HepG2 (cell line): ENCODE data around the gene TBCE. TPM values are rescaled to one million over a fixed set of nuclear protein-coding genes. Genes with fewer than 3 reads are reported as not detected.

ENCODE experiments used
- BRF2 ChIP-seq: sonication (generic); formaldehyde crosslinking; IDR thresholded peaks from 2 replicates; pipeline ENCODE4 v1.8.1; 2022; ENCODE audit warnings: mild to moderate bottlenecking, missing genetic modification reagents
- FOXO1 ChIP-seq: sonication (generic); formaldehyde crosslinking; IDR thresholded peaks from 2 replicates; pipeline ENCODE4 v1.4.0; 2020; ENCODE audit warnings: missing genetic modification reagents
- HHEX ChIP-seq: IDR thresholded peaks from 2 replicates; pipeline ENCODE4 v1.6.1; 2016; ENCODE audit warnings: control low read depth
- KAT2B ChIP-seq: fragments of 150-350 bp; IDR thresholded peaks from 2 replicates; pipeline ENCODE4 v1.6.1; 2014; ENCODE audit warnings: low read depth, low read length, borderline replicate concordance
- KAT7 ChIP-seq: IDR thresholded peaks from 2 replicates; pipeline ENCODE4 v1.6.1; 2018; ENCODE audit warnings: borderline replicate concordance, missing compliant biosample characterization
- MYNN ChIP-seq: sonication (generic); formaldehyde crosslinking; IDR thresholded peaks from 2 replicates; pipeline ENCODE4 v1.4.0; 2020; ENCODE audit warnings: mild to moderate bottlenecking, low read depth, missing genetic modification reagents
- NBN ChIP-seq: fragments of 450-650 bp; conservative IDR thresholded peaks from 2 replicates; pipeline ENCODE4 v1.6.1; 2017
- NFE2 ChIP-seq: sonication (generic); formaldehyde crosslinking; IDR thresholded peaks from 2 replicates; pipeline ENCODE4 v1.4.0; 2020; ENCODE audit warnings: missing genetic modification reagents
- THAP9 ChIP-seq: sonication (generic); formaldehyde crosslinking; IDR thresholded peaks from 2 replicates; pipeline ENCODE4; 2020; ENCODE audit warnings: missing genetic modification reagents, mild to moderate bottlenecking, borderline replicate concordance
- ZFP1 ChIP-seq: IDR thresholded peaks from 2 replicates; pipeline ENCODE4 v1.6.1; 2016
- ZFY ChIP-seq: sonication (generic); formaldehyde crosslinking; IDR thresholded peaks from 2 replicates; pipeline ENCODE4 v1.4.0; 2020; ENCODE audit warnings: missing genetic modification reagents
- ZIK1 ChIP-seq: sonication (generic); formaldehyde crosslinking; IDR thresholded peaks from 2 replicates; pipeline ENCODE4 v1.5.0; 2020; ENCODE audit warnings: mild to moderate bottlenecking, low read depth, missing genetic modification reagents, borderline replicate concordance
- ZNF138 ChIP-seq: sonication (generic); formaldehyde crosslinking; IDR thresholded peaks from 2 replicates; pipeline ENCODE4 v1.5.0; 2020; ENCODE audit warnings: mild to moderate bottlenecking, low read depth, missing genetic modification reagents
- ZNF784 ChIP-seq: sonication (generic); formaldehyde crosslinking; IDR thresholded peaks from 2 replicates; pipeline ENCODE4 v1.5.1; 2020; ENCODE audit warnings: missing genetic modification reagents, mild to moderate bottlenecking, borderline replicate concordance
- ZNF788 ChIP-seq: sonication (generic); formaldehyde crosslinking; IDR thresholded peaks from 2 replicates; pipeline ENCODE4 v1.5.0; 2020; ENCODE audit warnings: mild to moderate bottlenecking, missing genetic modification reagents, borderline replicate concordance
- polyA plus RNA-seq, 8 experiments: library from polyadenylated mRNA; depleted of rRNA in 3 of 8; stranded (reverse) in 7 of 8; unstranded in 1 of 8; fragments of >200 nt; fragmentation: Illumina TruSeq in 4 of 8; extraction: Trizol in 4 of 8; gene quantifications; 2 replicates each; pipeline versions ENCODE4 v1.2.1 to v1.2.3, GENCODE V29; 2011 to 2016; ENCODE audit warnings: low read depth in 4 of 8, missing spikeins in 1 of 8, mixed read lengths in 1 of 8; ENCODE audit not compliant: insufficient read depth in 1 of 8
- total RNA-seq, 5 experiments: library from RNA; depleted of rRNA; stranded (reverse); fragments of >200 nt; fragmentation: Illumina TruSeq; extraction: Trizol; gene quantifications; 2 replicates each; pipeline ENCODE4 v1.2.3, GENCODE V29; 2016; ENCODE audit warnings: low read depth in 1 of 5
- TF ChIP-seq, protein P1 (sequence below): sonication (generic); formaldehyde crosslinking; conservative IDR thresholded peaks from 2 replicates; pipeline ENCODE4 v1.4.0; 2020; ENCODE audit warnings: missing genetic modification reagents
- TF ChIP-seq, protein P2 (sequence below): sonication (generic); formaldehyde crosslinking; IDR thresholded peaks from 2 replicates; pipeline ENCODE4 v1.4.0; 2020; ENCODE audit warnings: missing genetic modification reagents, borderline replicate concordance
- TF ChIP-seq, protein P3 (sequence below): sonication (generic); formaldehyde crosslinking; IDR thresholded peaks from 2 replicates; pipeline ENCODE4 v1.4.0; 2020; ENCODE audit warnings: low read depth, mild to moderate bottlenecking, missing genetic modification reagents
- TF ChIP-seq, protein P4 (sequence below): sonication (generic); formaldehyde crosslinking; IDR thresholded peaks from 2 replicates; pipeline ENCODE4 v1.4.0; 2020; ENCODE audit warnings: missing genetic modification reagents

The TBCE gene
- total and polyA plus RNA-seq, 2 of the 13 experiments (the other 11 are each of a cell fraction or from before 2014, with no cell fraction given) = 25.6 to 31.1 TPM

DNA sequence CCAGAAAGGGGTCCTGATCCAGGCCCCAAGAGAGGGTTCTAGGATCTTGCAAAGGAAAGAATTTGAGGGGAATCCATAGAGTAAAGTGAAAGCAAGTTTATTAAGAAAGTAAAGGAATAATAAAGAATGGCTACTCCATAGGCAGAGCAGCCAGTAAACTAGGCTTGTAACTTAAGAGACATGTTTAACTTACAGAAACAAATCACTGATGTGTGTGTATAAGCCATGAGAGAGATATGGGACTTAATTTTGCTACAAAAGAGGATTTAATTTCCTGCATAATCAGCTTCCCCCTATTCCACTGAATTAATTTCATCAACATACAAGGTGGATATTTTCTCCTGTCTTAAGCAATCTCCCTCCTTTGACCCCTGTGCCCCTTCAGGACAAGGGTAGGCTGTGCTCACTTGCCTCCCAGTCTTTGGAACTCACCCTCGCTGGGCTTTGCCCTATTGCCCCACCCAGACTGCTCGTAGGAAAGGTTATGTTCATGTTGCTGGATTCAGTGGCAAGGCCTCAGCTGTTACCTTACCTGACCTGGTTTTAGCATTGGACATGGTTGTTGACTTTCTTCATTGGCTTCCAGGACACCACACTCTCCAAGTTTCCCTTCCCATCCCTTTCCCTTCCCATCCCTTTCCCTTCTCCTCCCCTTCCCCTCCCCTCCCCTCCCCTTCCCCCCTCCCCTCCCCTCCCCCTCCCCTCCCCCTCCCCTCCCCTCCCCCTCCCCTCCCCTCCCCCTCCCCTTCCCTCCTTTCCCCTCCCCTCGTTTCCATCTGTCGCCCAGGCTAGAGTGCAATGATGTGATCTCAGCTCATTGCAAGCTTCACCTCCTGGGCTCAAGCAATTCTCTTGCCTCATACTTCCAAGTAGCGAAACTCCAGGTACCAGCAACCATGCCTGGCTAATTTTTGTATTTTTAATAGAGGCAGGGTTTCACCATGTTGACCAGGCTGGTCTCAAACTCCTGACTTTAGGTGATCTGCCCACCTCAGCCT, 44.6 kb downstream of the TBCE start (continued):
- TF ChIP-seq, protein P1, sequence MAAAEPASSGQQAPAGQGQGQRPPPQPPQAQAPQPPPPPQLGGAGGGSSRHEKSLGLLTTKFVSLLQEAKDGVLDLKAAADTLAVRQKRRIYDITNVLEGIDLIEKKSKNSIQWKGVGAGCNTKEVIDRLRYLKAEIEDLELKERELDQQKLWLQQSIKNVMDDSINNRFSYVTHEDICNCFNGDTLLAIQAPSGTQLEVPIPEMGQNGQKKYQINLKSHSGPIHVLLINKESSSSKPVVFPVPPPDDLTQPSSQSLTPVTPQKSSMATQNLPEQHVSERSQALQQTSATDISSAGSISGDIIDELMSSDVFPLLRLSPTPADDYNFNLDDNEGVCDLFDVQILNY (CRISPR knock-in tag) = no peak
- TF ChIP-seq ZNF784 (no peak), ZNF788 (no peak; the same call in 1 of the 2 replicates), KAT7 (CRISPR knock-in tag) (no peak), BRF2 (CRISPR knock-in tag) (no peak), KAT2B (no peak), ZIK1 (CRISPR knock-in tag) (no peak), HHEX (CRISPR knock-in tag) (no peak), FOXO1 (peak; percentile 87), ZFY (CRISPR knock-in tag) (peak; percentile 41; the same call in 1 of the 2 replicates), NBN (no peak), THAP9 (no peak), NFE2 (no peak), ZFP1 (CRISPR knock-in tag) (no peak), ZNF138 (CRISPR knock-in tag) (no peak), MYNN (CRISPR knock-in tag) (no peak)
- TF ChIP-seq, protein P2, sequence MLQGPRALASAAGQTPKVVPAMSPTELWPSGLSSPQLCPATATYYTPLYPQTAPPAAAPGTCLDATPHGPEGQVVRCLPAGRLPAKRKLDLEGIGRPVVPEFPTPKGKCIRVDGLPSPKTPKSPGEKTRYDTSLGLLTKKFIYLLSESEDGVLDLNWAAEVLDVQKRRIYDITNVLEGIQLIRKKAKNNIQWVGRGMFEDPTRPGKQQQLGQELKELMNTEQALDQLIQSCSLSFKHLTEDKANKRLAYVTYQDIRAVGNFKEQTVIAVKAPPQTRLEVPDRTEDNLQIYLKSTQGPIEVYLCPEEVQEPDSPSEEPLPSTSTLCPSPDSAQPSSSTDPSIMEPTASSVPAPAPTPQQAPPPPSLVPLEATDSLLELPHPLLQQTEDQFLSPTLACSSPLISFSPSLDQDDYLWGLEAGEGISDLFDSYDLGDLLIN (CRISPR knock-in tag) = no peak
- TF ChIP-seq, protein P3, sequence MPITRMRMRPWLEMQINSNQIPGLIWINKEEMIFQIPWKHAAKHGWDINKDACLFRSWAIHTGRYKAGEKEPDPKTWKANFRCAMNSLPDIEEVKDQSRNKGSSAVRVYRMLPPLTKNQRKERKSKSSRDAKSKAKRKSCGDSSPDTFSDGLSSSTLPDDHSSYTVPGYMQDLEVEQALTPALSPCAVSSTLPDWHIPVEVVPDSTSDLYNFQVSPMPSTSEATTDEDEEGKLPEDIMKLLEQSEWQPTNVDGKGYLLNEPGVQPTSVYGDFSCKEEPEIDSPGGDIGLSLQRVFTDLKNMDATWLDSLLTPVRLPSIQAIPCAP (CRISPR knock-in tag) = no peak
- TF ChIP-seq, protein P4, sequence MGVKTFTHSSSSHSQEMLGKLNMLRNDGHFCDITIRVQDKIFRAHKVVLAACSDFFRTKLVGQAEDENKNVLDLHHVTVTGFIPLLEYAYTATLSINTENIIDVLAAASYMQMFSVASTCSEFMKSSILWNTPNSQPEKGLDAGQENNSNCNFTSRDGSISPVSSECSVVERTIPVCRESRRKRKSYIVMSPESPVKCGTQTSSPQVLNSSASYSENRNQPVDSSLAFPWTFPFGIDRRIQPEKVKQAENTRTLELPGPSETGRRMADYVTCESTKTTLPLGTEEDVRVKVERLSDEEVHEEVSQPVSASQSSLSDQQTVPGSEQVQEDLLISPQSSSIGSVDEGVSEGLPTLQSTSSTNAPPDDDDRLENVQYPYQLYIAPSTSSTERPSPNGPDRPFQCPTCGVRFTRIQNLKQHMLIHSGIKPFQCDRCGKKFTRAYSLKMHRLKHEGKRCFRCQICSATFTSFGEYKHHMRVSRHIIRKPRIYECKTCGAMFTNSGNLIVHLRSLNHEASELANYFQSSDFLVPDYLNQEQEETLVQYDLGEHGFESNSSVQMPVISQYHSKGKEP (CRISPR knock-in tag) = no peak
